ENCODE measurements around the gene DIMT1.

The DIMT1 gene

DNA sequence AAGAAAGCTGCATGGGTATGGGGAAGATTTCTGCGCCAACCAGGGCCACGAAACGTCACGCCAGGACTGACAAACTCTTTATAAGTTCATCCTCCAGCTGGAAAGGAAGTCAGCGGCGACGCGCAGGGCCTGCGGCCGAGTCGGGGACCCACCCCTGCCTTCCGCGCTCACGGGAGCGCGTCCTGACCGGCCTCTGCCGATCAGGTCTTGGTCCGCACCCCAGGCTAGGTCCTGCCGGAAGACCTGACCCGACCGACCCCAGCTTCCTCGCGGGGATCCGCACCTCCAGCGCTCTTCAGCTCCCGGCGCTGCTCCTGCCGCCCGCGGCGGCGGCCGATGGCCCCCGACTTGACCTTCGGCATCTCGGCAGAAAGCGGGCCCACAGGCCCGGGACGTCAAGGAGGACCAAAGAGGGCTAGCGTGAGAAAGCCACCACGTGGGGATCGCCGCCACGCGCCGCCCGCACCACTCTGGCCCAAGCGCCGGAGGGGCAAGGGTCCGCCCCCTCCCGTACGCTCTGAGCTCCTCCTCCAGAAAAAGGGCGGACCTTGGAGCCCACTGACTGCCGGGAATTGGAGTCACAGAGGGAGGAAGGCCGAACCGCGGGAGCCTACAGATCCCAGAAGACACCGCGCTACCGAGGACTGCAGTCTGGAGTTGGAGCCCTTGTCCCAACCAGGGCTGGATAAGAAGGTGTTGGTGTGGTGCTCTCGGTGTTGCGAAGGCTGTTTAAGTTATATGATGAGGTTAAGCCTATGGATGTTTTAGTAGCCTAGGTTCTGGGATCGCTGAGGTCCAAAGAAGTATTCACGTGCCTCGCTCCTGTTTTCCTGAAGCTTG, at the start of gene DIMT1:
TSS of gene DIMT1 (minus strand) at position 495 of the 840 bp plus-strand sequence. CDS start at position 362, 133 bp downstream.
- peak; percentile 94 for DNase-seq

DNA sequence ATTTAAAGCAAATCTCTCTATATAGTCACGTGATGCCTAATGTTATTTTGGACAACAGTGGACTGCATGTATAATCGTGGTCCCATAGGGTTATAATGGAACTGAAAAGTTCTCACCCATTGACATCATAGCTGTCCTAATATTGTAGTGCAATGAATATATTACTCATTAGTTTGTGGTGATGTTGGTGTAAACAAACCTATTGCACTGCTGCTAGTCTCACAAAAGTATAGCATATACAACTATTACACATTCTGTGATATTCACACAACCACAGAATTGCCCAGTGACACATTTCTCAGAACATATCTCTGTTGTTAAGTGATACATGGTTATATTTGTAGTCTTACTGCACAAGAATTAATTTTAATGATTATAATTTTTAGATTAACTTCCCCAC, 46.6 kb upstream of the DIMT1 start:
- DNase-seq: no peak

DNA sequence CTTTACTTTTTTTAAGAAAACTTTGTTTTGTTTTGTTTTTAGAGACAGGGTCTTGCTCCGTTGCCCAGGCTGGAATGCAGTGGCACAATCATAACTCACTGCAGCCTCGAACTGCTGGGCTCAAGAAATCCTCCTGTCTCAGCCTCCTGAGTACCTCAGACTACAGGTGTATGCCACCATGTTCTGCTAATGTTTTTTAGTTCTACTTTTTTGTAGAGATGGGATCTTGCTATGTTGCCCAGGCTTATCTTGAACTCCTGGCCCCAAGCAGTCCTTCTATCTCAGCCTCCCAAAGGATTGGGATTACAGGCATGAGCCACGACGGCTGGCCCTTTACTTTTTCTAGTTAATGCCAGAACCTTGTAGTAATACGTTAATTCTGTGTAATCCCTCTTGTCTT, 44.8 kb upstream of the DIMT1 start:
- no peak for DNase-seq

DNA sequence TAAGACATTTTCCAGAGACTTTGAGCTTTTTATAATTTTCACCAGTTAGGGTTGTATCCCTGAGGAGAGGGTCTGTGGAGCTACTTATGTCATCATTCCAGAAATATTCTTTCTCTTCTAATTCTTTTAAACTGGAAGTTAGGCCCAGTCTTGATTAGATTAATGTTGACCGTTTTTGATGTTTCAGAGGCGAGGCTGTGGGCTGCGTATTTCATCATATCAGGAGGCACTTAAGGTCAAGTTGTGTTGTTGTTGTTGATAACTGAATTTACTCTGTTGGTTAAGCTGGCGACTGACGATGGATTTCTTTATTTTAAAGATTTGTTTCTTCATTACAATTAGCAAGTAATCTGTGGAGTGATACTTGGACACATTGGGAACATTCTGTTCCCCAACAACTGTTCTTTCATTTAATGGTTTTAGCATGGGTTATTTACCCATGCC, 28.9 kb upstream of the DIMT1 start:
- no peak for DNase-seq

DNA sequence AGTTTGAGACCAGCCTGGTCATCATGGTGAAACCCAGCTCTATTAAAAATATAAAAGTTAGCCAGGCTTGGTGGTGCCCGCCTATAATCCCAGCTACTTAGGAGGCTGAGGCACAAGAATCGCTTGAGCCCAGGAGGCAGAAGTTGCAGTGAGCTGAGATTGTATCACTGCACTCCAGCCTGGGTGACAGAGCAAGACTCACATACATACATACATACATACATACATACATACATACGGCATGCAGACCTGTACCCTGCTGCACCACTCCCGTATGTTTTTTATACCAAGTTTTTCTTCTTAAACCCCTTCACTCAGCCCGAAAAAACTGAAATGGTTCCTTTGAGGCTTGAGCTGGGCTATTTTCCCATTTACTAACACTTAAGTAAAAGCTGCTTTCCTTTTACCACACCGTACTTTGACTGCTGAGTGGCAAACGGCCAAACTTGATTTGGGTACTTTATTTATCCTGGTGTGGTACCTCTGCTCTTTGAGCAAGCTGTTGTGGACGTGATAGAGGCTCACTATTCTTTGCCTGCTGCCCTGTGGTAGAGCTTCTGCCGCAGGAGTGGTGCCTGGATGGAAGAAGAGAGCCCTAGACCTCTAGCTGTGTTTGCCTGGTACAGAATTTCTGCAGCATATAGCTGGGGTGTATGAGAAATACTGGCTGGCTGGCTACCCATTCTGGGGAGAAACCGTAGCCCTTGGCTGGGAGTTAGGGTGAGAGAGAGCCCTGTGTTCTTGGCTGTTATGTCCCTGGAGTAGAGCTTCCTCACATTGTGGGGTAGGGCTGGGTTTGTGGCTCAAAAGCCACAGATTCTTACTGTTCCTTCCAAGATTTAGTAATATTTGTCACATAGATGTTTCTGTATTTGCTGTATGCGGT, 28.3 kb upstream of the DIMT1 start:
- DNase-seq: no peak

DNA sequence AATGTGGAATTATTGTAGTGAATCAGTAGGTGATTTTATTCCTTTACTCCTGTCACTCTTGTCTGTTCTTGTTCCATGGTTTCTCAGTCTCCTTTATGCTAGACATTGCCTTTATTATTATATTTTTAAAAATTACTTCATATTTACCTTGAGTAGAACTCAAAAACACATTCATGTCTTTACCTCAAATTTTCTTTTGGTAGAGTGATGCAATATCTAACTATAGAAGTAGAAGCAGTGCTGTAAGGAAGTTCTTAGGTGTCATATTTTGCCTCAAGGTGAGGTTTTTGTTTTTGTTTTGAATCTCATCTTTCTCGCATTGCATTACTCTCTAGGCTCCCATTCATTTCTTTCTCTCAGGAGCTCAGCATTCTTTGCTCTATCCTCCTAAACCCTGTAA, 21.1 kb upstream of the DIMT1 start:
- DNase-seq: no peak

DNA sequence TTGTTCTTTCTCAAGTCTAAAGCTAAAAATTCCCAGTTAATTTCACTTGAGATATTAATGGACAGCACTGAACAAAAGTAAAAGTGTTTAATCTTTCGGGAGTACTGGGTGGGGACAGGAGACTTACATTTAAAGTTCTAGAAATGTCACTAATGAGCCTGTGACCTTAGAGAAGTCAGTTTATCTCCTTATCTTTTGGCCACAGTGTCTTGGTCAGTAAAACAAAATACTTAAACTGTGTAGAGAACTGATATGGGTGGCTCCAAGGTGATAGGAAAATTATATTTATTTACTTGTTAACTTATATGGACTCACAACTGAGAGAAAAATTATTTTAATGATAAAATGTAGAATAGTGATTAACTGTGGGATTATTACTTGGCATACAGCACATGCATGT, 17.7 kb upstream of the DIMT1 start:
- no peak for DNase-seq

DNA sequence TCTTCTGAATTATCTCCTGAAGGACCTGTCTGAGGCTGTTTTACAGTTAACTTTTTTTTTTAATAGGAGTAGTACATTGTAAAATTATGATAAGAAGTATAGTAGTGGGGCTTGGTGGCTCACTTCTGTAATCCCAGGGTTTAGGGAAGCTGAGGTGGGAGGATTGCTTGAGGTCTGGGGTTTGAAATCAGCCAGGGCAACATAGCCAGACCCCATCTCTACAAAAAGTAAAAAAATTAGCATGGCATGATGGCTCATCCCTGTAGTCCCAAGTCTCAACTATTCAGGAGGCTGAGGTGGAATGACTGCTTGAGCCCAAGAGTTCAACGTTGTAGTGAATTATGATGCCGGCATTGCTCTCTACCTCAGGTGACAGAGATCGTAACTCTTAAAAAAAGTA, 15.9 kb upstream of the DIMT1 start:
- no peak for DNase-seq

DNA sequence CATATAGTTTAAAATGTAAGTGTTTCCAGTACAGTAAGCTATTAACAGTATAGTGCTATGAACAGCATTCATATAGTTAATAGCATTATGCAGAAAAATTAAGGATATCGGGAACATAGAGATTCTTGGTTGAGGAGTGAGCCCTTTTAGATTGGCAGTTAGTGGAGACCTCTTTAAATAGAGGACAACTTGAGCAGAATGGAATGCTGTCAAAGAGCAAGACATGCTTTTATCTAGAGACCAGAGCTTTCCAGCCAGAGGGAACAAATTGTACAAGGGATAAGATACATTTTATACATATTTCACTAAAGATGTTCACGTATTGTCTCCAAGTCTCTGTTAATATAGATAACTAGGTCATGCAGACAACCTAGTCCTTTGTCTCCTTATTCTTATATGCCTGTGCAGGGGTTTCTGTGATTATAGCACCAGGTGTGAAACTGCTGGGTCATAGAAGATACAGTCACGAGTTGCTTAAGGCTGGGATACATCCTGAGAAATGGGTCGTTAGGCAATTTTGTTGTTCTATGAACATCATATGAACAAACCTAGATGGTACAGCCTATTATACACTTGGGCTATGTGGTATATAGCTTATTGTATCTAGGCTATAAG, 14.9 kb upstream of the DIMT1 start:
- no peak for DNase-seq

DNA sequence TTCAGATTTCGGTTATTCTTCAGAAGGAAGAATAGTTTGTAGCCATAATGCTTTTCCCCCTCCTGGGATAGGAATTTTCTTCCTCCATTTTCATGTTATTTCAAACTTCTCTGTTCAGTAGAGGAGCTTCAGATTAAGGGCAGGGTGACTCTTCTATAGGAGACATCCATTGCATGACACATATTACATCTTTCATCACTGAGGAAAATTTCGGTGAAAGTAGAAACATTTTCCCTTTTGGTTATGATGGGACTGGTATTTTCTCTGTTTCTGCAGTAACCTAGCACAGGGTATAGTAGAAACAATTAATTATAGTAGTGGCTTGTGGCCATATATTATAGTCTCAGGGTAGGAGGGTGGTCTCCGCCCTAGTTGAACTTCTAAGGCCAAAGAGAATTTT, 10.0 kb upstream of the DIMT1 start:
- DNase-seq: no peak

DNA sequence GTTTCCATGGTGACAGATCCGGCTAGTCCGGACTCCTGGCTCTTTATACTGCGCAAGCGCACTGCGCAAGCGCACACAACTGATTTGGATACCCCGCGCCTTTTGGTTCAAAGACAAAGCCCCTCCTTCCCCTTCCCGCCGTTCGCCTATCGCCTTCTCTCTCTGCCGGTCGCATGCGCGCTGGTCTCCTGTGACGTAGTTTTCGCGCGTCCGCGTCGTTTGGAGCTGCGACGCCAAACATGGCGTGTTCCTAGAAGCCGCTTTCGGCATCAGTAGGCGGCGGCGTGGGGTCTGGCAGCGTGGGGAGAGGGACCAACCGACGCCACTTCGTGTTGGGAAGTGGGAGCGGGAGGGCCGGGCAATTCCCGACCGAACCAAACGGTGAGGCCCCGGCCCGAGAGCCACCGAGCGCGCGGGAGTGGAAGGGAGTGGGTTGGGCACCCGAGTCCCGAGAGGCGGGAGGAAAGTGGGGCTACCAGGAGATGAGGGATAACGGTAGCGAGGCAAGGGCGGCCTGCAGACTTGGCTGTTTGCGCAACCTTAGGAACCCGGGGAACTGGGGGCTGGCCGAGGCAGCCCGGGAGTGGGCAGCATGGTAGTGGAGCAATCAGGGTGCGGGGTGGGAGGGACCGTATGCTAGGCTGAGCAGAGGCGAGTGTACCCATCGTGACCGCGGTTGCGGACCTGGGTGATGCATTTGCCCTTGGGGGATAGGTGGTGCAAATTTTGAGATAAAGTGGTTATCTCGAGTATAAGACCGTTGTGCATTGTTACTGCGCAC, 9.0 kb upstream of the DIMT1 start, which contains the start of gene IPO11:
TSS of gene IPO11 (plus strand) at position 215 of the 781 bp plus-strand sequence. CDS start 24,517 bp downstream, outside the sequence.
- DNase-seq: peak; percentile 99

DNA sequence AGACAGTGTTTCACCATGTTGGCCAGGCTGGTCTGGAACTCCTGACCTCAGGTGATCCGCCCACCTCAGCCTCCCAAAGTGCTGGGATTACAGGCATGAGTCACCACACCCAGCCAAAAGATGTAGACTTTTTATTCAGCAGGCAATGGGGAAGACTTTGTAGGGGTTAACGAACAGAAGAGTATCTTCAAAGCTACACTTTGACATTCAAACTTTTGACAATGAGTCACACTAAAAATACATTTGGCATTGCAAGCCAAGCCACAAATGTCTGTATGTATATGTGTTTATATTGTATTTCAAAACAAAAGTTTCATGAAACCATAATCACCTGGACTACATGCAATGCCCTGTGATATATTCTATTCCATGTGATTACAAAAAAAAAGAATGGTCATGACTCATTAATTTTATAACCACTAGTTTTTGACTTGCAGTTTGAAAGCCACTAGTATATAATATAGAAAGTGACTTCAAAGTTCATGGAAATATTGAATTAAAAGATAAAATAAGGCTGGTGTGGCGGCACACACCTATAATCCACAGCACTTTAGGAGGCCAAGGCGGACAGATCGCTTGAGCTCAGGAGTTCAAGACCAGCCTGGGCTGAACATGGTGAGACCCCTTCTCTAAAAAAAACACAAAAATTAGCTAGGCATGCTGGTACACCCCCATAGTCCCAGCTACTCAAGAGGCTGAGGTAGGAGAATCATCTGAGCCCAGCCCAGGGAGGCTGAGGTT, 8.3 kb downstream of the DIMT1 start:
- DNase-seq: no peak

DNA sequence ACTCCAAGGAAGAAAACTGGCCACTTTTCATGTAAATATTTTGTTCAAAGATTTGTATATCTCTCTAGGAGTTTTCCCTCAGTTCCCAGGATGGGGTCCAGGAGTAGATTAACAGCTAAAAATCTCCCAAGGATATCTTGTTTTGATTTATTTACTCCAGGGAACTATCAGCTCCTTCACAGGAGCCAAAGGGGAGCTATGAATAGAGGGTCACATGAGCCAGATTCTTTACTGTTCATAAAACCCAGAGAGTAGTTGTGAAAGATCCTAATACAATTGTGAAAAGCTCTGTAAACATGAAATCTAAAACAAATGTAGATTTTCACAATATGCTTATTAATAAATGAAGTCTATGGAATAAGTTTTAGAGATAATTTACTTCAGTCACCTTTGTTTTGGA, 16.9 kb downstream of the DIMT1 start:
- DNase-seq: no peak

DNA sequence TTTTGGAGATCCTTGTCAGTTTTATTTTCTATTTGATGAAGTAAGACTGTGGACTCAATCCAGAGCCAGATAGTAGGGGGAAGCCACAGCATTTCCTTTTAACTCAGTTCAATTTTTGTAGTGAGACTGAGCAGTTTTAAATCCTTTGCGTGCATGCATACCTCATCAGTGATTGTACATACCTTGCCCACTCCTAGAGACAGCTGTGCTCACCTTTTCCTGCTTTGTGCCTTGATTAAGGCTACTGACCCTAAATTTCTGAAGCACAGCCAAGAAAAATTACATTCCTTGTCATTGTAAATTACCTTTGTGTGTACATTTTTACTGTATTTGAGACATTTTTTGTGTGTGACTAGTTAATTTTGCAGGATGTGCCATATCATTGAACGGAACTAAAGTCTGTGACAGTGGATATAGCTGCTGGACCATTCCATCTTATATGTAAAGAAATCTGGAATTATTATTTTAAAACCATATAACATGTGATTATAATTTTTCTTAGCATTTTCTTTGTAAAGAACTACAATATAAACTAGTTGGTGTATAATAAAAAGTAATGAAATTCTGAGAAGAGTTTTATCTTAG, 17.8 kb downstream of the DIMT1 start:
- no peak for DNase-seq

DNA sequence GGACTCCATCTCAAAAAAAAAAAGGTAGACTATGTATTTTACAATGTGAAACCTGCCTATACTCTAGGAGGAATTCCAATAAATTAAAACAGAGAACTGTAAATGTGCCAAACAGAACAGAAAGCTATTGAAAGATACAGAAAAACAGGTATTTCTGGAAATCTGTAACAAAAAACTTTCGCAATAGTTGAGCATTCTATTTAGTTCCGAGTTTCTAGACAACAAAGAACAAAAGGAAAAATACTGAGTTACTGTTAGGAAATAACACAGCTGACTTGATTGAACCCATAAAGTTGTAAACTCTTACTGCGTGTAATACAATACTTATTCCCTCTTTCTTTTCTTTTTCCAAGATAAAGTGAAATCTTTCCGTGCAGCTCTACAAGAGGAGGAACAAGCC, 18.6 kb downstream of the DIMT1 start:
- DNase-seq: no peak

DNA sequence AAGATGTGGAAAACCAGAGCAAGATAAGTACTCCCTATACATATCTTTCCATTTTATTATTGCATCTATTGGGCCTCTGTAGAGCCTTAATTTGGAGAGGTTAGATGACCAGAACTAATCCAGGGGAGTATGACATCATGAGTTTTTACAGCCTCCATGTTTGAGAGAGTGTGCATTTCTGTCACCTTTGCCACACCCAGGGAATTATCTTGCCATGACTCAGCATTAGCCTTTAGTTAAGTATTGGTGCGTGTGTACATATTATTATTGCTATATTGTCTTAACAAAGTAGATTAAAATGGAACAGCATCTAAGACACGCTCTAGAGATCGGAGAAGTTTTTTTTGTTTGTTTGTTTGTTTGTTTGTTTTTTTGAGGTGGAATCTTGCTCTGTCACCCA, 27.6 kb downstream of the DIMT1 start:
- no peak for DNase-seq

DNA sequence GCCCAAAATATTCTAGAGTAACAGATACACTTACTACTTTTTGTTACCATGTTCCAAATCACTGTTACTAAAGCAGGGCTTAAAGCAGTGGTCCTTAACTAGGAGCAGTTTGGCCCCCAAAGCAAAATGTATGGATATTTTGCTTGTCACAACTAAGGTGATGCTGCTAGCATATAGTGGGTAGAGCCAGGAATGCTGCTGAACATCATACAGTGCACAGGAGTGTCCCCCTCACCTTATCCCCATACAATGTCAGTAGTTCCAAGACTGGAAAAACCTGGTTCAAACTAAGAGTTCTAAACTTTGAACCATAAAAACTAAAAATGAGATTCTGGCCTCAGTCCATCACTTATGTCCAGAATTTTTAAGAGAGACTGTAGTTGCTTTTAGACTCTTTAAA, 28.1 kb downstream of the DIMT1 start:
- DNase-seq: no peak

DNA sequence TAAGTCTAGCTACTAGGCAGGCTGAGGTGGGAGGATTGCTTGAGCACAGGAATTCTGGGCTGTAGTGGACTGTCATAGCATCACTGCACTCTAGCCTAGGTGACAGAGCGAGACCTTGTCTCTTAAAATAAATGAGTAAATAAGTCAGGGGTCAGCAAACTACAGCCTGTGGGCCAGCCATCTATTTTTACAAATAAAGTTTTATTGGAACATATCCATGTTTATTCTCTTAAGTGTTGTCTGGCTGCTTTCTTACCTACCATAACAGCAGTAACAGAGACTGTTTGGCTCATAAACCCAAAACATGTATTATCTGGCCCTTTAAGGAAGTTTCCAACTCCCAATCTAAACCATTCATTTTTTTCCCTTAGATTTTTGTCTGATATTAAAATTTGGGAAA, 29.6 kb downstream of the DIMT1 start:
- no peak for DNase-seq

DNA sequence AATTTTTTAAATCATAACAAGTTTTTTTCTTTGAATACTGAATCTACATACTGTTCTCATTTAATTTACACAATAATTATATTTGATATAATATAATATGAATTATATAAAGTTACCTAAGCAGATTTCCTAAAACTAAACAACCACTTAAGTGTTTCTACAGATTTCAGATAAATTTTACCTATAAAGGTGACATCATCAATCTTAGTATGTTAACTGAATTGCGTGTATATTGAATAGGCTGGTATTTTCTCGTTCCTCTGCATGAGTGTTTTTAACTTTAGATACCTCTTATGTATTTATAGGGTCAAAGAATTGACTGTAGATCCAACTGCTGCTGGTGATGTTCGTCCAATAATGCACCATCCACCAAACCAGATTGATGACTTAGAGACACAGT, 30.3 kb downstream of the DIMT1 start:
- no peak for DNase-seq

DNA sequence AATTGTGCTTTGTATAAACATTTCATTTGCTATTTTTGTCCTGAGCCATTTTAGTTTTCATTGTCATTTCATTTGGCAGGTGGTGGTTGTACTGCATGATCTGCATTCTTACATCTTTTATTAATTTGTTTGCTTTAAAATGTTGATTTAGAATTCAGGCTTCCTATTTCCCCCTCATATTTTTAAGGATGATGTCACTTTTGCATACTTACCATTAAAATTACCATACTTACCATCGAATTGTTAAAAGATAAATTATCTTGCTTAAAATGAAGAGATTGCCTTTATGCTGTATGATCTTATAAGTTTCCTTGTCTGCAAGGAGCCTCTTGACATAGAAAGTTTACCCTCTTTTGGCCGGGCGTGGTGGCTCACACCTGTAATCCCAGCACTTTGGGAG, 31.1 kb downstream of the DIMT1 start:
- DNase-seq: no peak

DNA sequence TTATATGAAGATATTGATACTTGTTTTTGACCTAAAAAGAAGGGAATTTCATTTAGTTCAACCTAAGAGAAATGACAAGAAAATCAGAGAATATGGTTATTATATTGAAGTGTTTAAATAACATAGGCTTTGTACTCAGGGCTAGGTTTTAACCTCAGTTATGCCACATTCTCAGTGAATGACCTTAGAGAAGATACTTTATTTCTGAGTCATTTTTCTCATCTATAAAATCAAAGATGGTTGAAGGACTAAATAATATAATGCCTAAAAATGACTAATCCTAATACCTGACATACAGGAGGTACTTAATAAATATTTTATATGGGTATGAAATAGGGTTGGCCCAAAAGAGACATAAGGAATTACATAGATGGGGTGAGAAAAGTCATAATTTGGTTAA, 32.3 kb downstream of the DIMT1 start:
- no peak for DNase-seq

DNA sequence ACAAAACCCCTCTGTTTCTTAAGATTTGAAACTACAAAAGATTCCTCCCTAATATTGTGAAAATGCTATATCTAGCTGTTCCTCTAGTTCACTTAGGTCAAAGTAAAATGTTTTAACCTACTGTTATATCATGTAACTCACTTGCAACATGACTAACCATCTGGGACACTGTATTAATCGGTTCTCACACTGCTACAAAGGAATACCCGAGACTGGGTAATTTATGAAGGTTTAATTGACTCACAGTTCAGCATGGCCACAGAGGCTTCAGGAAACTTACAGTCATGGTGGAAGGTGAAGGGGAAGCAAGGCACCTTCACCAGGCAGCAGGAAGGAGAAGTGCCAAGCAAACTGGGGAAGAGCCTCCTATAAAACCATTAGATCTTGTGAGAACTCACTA, 34.7 kb downstream of the DIMT1 start:
- DNase-seq: no peak

Measured in activated naive CD4-positive, alpha-beta T cell treated with Interleukin-2 at 50 U/mL for 16 hours (primary cell).